Ishikawa (cell line): ENCODE results near the gene RYR1.
A peak's percentile ranks its signal among the peaks of the same experiment; 100 is the strongest.

Source experiments
- CEBPB ChIP-seq: IDR thresholded peaks from 2 replicates; pipeline ENCODE4 v1.6.1; 2012
- CREB1 ChIP-seq: IDR thresholded peaks from 2 replicates; pipeline ENCODE4 v1.6.1; 2012; ENCODE audit warnings: low read depth
- EGR1 ChIP-seq: IDR thresholded peaks from 2 replicates; pipeline ENCODE4 v1.6.1; 2012
- EP300 ChIP-seq: IDR thresholded peaks from 2 replicates; pipeline ENCODE4 v1.6.1; 2012; ENCODE audit warnings: borderline replicate concordance
- FOXM1 ChIP-seq: IDR thresholded peaks from 2 replicates; pipeline ENCODE4 v1.6.1; 2012; ENCODE audit warnings: low read depth, borderline replicate concordance
- NFIC ChIP-seq: IDR thresholded peaks from 2 replicates; pipeline ENCODE4 v1.6.1; 2012
- RAD21 ChIP-seq: IDR thresholded peaks from 2 replicates; pipeline ENCODE4 v1.6.1; 2012; ENCODE audit warnings: low read depth
- REST ChIP-seq: IDR thresholded peaks from 2 replicates; pipeline ENCODE4 v1.6.1; 2012; ENCODE audit warnings: low read depth, mild to moderate bottlenecking
- TCF12 ChIP-seq: IDR thresholded peaks from 2 replicates; pipeline ENCODE4 v1.6.1; 2012; ENCODE audit warnings: low read depth
- TEAD4 ChIP-seq: IDR thresholded peaks from 2 replicates; pipeline ENCODE4 v1.6.1; 2012
- YY1 ChIP-seq: IDR thresholded peaks from 2 replicates; pipeline ENCODE4 v1.6.1; 2012; ENCODE audit warnings: low read depth
- ZBTB7A ChIP-seq: IDR thresholded peaks from 2 replicates; pipeline ENCODE4 v1.6.1; 2012; ENCODE audit warnings: low read depth
- TF ChIP-seq, protein P1 (sequence below): IDR thresholded peaks from 2 replicates; pipeline ENCODE4 v1.6.1; 2012
- TF ChIP-seq, protein P2 (sequence below): IDR thresholded peaks from 2 replicates; pipeline ENCODE4 v1.6.1; 2012

RYR1 gene

GRCh38 chr19:38387550-38388348 is 45.7 kb upstream of the RYR1 start, which contains the start of gene GGN:
TSS of gene GGN (minus strand) at chr19:38388034. CDS start at chr19:38387261, 773 bp downstream.
- TF ChIP-seq RAD21 (0 out of 2 replicates have a peak, but pooled peaks have one; percentile 1), TCF12 (no peak)

DNA sequence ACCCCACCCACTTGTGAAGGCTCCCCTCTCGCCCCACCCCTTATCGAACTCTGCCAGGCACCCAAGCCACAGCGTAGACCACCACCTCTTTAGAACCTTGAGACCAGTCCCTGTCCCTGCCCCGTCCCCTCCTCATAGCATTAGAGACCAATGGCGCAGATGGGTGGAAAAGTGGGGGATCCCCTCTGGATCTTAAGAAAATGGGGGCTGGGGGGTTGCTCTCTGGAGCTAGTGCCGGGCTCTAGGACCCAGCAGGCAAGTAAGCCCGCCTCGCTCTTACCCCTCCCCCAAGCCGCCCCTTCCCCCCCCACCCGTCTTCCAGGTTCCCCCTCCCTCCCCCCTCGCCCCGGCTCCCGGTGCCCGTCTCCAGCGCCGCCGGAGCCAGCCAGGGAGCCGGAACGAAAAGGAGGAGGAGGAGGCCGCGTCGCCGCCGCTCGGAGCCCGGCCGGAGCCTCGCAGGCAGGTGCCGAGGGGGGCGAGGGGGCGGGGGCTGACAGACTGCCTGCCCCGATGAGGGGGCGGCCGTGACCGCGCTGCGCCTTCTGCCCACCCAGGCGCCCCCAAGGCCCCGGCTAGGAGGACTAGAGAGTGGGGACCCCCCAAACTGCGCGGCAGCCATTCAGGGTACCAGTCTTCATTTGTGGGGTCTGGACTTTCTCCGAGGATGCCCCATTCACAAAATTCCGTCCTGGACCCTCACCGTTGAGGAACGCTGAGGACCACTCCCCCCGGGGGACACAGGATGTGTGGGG is 45.0 kb upstream of the RYR1 start, which contains the start of gene SPRED3:
Gene SPRED3 (plus strand): TSS at position 349 of the 752 bp plus-strand sequence. CDS start 1,606 bp downstream, outside the sequence.
- TF ChIP-seq, protein P1, sequence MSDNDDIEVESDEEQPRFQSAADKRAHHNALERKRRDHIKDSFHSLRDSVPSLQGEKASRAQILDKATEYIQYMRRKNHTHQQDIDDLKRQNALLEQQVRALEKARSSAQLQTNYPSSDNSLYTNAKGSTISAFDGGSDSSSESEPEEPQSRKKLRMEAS = no peak
- peak; percentile 59 for TF ChIP-seq ZBTB7A

GRCh38 chr19:38389101-38389925 is 44.2 kb upstream of the RYR1 start:
- no peak for TF ChIP-seq EP300
- TF ChIP-seq, protein P2, sequence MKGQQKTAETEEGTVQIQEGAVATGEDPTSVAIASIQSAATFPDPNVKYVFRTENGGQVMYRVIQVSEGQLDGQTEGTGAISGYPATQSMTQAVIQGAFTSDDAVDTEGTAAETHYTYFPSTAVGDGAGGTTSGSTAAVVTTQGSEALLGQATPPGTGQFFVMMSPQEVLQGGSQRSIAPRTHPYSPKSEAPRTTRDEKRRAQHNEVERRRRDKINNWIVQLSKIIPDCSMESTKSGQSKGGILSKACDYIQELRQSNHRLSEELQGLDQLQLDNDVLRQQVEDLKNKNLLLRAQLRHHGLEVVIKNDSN = peak; percentile 84
- TF ChIP-seq TCF12 = no peak
- TF ChIP-seq NFIC = no peak
- 0 out of 2 replicates have a peak, but pooled peaks have one; percentile 1 for TF ChIP-seq ZBTB7A
- TF ChIP-seq EGR1 = no peak

DNA sequence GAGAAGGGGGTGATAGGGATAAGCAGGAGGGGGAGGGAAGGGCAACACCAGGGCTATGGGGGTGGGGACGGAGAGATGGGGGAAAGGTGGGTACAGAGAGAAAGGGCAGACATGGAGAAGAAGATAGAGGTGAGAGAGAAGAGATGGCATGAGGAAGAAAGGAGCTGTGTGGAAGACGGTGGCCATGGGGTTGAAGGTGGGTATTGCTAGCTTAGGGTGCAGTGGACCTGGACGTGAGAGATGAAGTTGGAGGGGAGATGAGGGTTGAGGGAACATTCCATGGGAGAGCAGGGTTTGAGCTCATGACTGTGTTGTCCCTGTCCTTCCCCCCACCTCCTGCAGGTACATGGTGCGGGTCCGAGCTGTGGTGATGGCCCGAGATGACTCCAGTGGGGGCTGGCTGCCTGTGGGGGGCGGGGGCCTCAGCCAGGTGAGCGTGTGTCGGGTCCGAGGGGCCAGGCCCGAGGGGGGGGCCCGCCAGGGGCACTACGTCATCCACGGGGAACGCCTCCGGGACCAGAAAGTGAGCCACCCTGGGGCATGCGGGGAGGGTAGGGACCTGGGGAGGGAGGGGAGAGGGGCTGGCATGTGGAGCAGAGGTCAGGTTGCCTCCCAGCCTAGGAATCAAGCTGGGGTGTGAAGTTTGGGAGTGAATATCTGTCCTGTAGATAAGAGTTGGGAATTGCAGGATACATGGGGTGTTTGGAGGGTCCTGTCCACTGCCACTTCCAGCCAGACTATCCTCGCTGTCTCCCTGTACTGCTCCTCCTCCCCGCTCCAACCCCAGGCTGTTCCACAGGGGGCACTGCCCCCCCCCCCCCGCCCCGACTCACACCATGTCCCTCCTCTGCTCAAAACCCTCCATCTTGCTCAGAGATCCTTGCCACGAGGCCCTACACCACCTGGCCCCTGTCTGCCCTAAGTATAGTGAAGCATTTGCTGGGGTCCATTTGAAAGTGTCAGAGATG is 43.2 kb upstream of the RYR1 start:
- TF ChIP-seq ZBTB7A (no peak), REST (no peak), TCF12 (no peak), EGR1 (no peak)
- TF ChIP-seq, protein P1 = no peak

DNA sequence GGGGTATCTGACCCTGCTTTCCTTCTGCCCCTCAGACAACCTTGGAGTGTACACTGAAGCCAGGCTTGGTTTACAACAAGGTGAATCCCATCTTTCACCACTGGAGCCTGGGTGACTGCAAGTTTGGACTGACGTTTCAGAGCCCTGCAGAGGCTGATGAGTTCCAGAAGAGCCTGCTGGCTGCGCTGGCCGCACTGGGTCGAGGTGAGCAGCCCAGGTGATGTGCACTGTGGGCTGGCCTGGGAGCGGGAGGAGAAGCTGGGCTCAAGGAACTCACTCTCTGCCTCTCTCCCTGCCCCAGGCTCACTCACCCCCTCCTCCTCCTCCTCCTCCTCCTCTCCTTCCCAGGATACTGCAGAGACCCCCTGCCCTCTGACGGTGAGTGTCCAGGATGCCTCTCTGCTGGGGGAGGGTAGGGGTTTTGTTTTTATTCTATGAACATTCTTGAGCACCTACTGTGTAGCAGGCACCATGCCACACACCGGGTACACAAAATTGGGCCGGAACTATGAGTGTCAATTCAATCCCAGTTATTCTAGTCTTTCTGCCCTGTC is 41.5 kb upstream of the RYR1 start:
- no peak for TF ChIP-seq TCF12
- no peak for TF ChIP-seq YY1
- TF ChIP-seq, protein P1 = no peak

GRCh38 chr19:38392707-38393308 is 40.7 kb upstream of the RYR1 start:
- TF ChIP-seq CEBPB (no peak), TEAD4 (no peak), REST (no peak), CREB1 (no peak), NFIC (no peak), FOXM1 (no peak), EGR1 (no peak), YY1 (no peak)
- TF ChIP-seq, protein P1 = no peak
- TF ChIP-seq, protein P2 = no peak
